IPS-18c (cell line): Measurements from ENCODE around the gene C4orf46.
"Not testable (repeated sequence)": the region's sequence is repeated elsewhere in the genome, so short reads cannot be mapped to it uniquely, and the experiment has no call there.

Experiments used
- H3K4me3 ChIP-seq: 2 replicates; pipeline ENCODE4 v1.7.0; 2013; ENCODE audit warnings: low read depth, mild to moderate bottlenecking, low read length, moderate library complexity; ENCODE audit not compliant: insufficient read depth
- H3K9me3 ChIP-seq: one replicate; pipeline ENCODE4 v1.6.1; 2013; ENCODE audit warnings: mild to moderate bottlenecking, low read length, moderate library complexity; ENCODE audit not compliant: control insufficient read depth, insufficient read depth

Gene C4orf46

DNA sequence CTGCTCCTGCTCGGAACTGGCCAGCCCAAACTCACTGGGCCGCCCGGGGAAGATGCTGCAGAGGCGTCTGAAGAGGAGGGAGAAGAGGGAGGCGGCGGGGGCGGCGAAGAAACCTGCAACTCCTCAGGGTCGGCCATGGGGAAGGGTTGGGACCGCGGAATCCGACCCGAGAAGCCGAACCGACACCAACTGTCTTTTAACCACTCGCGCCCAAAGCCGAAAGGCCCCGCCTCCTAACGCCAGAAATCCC is at the start of gene C4orf46:
Gene C4orf46 (minus strand): TSS at position 223 of the 250 bp plus-strand sequence. CDS start 86 bp downstream, at position 137.
- H3K4me3 ChIP-seq = peak within 1 kb of the TSS; percentile 81
- H3K9me3 ChIP-seq = no peaks in the 10 kb centered on the region

GRCh38 chr4:158715802-158716201 is 44.1 kb upstream of the C4orf46 start:
- no peak overlapping the region for H3K4me3 ChIP-seq
- H3K9me3 ChIP-seq = no peaks in the 10 kb centered on the region

GRCh38 chr4:158714937-158715336 is 43.2 kb upstream of the C4orf46 start:
- no peak overlapping the region for H3K4me3 ChIP-seq
- H3K9me3 ChIP-seq = no peaks in the 10 kb centered on the region

DNA sequence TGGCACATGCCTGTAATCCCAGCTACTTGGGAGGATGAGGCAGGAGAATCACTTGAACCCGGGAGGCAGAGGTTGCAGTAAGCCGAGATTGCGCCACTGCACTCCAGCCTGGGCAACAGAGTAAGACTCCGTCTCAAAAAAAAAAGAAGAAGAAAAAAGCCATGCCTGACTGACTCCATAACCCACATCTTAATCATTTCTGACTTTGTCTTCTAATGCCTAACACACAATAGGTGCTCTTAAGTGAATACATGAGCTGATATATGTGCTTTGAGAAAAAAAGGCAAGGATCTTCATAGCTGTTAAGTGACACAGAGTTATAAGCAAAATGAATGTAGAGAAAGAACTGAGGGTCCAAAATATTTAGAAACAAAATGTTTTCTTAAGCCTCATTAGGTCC is 40.9 kb upstream of the C4orf46 start:
- not testable (repeated sequence) for H3K9me3 ChIP-seq, H3K4me3 ChIP-seq

- no peak overlapping the region for H3K4me3 ChIP-seq
- no peaks in the 10 kb centered on the region for H3K9me3 ChIP-seq
These were observed 39.1 kb upstream of the C4orf46 start for GRCh38 chr4:158710814-158711213.

- H3K9me3 ChIP-seq = no peaks in the 10 kb centered on the region
- no peak overlapping the region for H3K4me3 ChIP-seq
These were observed 32.6 kb upstream of the C4orf46 start for GRCh38 chr4:158704274-158704673.

DNA sequence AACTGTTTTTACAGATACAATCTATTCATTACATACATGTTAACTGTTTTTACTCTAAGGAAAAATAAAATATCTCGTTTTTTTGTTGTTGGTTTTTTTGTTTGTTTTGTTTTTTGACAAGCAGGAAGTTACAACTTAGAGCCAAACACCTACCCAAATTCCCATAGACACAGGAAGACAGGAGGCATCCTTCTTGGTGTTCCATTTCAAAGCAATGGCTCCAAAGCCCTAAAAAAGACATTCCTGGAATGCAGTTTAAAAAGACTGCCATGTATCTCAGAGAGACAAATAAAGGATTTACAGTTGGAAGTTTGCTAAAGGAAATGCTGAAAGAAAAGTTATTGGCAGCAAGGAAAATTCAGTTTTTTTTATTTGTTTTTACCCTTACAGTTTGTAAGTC is 17.1 kb upstream of the C4orf46 start:
- no peaks in the 10 kb centered on the region for H3K9me3 ChIP-seq
- no peak overlapping the region for H3K4me3 ChIP-seq

DNA sequence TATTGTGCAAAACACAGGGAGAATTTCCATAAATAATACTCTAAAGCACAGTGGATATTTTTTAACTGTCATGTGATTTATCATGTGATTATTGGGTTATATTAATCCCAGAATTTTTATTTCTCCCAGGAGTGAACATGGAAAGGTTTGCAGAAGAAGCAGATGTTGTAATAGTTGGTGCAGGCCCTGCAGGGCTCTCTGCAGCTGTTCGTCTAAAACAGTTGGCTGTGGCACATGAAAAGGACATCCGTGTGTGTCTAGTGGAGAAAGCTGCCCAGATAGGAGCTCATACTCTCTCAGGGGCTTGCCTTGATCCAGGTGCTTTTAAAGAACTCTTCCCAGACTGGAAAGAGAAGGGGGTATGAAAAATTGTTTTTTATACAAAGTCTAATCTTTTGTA is 10.4 kb upstream of the C4orf46 start:
- Histone ChIP-seq H3K4me3 (no peak overlapping the region), H3K9me3 (no peaks in the 10 kb centered on the region)

- no peaks in the 10 kb centered on the region for H3K9me3 ChIP-seq
- no peak overlapping the region for H3K4me3 ChIP-seq
These were observed 9.9 kb upstream of the C4orf46 start for GRCh38 chr4:158681629-158682028.

DNA sequence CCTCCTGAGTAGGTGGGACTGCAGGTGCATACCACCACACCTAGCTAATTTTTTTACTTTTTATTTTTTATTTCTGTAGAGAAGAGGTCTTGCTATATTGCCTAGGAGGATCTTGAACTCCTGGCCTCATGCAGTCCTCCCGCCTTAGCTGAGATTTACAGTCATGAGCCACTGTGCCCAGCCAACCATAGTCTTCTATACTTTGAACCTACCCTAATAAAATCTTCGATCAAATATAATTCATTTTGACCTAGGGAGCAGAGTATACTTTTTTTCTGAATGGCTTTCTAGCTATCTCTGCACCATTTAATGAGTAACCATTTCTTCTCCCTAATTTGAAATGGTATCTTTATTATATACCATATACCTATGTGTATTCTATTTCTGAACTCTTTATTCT is 7.1 kb upstream of the C4orf46 start:
- Histone ChIP-seq H3K9me3 (no peaks in the 10 kb centered on the region), H3K4me3 (no peak overlapping the region)

GRCh38 chr4:158676076-158676475 is 4.4 kb upstream of the C4orf46 start:
- Histone ChIP-seq H3K9me3 (no peaks in the 10 kb centered on the region), H3K4me3 (no peak overlapping the region)

GRCh38 chr4:158673633-158674032 is 1.9 kb upstream of the C4orf46 start:
- Histone ChIP-seq H3K4me3 (no peak overlapping the region), H3K9me3 (no peaks in the 10 kb centered on the region)

DNA sequence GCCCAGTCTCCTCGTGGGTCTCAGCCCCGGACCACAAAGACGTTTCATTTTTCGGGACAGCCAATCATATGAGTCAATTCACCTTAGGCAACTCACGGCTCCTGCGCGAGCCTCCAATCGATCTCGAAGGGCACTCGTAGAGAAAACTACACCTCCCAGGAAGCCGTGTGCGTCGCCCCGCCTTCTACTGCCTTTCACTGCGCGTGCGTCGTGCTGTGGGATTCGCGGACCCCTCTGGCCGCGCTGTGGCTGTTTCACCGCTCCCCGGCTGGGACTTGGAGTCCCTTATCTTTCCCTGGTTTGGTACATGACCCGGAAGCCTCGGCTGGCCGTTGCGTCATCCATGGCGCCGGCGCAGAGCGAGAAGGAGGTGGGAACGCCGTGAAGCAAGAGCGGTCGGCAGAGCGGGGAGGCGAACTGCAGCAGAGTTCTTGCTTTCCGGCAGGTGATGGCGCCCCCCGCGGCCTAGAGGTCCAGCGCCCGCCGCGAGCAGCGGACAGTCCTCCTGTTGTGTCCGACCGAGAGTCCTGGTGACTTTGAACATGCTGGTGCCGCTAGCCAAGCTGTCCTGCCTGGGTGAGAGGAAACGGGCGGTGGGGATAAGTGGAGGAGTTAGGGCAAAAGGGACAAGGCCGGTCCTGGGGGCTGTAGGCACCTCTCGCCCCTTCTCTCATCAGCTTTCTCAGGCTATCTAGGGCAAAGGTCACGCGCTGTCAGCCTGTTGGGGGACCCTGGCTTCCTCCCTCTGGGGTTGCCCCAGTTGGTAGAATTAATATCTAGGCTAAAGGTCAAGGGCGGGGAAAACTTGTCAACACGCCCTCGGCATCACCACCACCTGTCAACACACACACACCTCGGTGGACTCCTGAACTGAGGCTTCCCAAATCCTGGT is 474 bp upstream of the C4orf46 start, which contains the start of gene ETFDH:
Gene ETFDH (plus strand): TSS at position 382 of the 892 bp plus-strand sequence. CDS start 161 bp downstream, at position 543.
- H3K4me3 ChIP-seq = peak within 1 kb of the TSS; percentile 81
- no peaks in the 10 kb centered on the region for H3K9me3 ChIP-seq

DNA sequence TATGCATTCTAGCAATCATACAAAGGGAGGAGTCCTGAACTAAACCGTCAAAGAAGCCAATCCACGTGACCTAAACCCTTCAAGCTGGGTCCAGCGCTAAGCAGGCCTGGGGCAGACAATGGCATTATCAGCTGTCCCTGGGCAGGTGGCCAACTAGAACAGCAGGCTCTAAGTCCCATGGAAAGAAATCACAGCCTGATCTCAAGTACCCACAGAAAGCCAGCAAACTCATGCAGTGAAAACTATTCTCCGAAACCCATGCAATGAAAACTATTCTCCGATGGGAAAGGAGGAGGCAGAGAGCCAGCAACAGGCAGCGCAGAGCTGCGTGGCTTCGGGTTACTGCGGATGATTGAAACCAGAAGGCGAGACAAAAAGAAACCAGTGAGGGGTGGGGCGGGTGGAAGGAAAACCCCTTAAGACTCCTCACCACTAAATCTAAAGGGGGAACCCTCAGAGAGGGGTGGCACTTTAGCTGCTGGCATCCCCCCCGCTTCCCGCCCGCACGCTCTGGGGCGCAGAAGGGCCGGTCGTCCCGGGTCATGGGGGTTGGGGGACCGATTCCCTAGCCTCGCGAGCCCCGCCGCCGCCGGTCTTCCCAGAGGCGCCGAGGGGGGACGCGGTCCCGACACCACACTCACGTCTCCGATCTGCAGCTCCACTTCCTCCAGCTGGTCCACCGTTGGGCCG is 567 bp downstream of the C4orf46 start:
- H3K9me3 ChIP-seq = no peaks in the 10 kb centered on the region
- H3K4me3 ChIP-seq = peak overlapping the region; percentile 81

DNA sequence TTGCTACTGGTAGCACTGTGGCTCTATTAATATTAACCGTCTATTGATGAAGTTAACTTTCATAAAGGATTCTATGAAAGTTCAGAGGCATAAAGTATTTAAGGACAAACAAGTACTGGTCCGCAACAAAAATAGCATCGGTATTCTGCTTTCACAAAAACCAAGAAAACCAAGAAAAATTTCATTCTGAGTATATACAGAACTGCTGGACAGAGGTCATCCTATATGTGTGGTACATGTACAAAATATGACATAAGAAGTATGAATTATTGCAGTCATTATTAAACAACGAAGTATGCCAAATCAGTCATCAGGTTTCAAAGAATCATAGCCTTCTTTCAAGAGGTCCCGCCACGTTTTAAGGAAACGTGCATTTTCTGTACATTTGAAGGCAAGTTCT is 2.4 kb downstream of the C4orf46 start:
- no peaks in the 10 kb centered on the region for H3K9me3 ChIP-seq
- no peak overlapping the region for H3K4me3 ChIP-seq

GRCh38 chr4:158667651-158668198 is 4.0 kb downstream of the C4orf46 start:
- no peaks in the 10 kb centered on the region for H3K9me3 ChIP-seq
- no peak overlapping the region for H3K4me3 ChIP-seq

GRCh38 chr4:158666892-158667291 is 4.8 kb downstream of the C4orf46 start:
- H3K4me3 ChIP-seq = no peak overlapping the region
- no peaks in the 10 kb centered on the region for H3K9me3 ChIP-seq

- no peak overlapping the region for H3K4me3 ChIP-seq
- no peaks in the 10 kb centered on the region for H3K9me3 ChIP-seq
These were observed 6.9 kb downstream of the C4orf46 start for GRCh38 chr4:158664806-158665205.
